GM21515 (cell line): Measurements from ENCODE around the gene SHPK.

ENCODE experiments used
- ATAC-seq: cut with Tn5 transposase; IDR thresholded peaks from one replicate; pipeline ENCODE4 v1.9.1; 2021; ENCODE audit not compliant: unreplicated experiment

Gene SHPK

DNA sequence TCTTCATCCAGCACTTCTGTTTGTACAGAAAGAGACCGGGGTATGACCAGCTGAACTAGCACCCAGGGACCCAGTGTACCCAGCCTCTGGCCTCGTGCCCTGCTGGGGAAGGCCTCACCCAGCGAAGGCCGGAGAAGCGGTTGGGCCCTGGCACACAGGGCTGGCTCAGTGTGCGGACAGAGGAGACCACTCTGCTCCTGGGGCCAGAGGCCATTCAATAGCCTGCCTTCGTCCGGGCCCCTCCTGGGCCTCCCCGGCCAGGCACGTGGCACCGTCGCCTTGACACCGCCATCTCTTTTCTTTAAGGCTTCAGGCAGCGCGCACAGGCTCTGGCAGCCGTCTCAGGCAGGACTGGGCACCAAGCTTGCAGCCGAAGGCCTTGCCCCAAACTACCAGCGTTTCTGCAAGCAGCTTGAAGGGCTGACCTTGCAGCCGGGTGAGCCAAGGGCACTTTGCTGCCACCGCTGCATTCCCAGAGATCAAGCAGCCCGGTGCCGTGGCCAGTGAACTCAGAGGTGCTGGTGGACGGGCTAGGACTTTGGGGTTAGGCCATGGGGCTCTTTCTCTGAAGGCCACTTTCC is 24.4 kb upstream of the SHPK start:
- ATAC-seq: no peak

DNA sequence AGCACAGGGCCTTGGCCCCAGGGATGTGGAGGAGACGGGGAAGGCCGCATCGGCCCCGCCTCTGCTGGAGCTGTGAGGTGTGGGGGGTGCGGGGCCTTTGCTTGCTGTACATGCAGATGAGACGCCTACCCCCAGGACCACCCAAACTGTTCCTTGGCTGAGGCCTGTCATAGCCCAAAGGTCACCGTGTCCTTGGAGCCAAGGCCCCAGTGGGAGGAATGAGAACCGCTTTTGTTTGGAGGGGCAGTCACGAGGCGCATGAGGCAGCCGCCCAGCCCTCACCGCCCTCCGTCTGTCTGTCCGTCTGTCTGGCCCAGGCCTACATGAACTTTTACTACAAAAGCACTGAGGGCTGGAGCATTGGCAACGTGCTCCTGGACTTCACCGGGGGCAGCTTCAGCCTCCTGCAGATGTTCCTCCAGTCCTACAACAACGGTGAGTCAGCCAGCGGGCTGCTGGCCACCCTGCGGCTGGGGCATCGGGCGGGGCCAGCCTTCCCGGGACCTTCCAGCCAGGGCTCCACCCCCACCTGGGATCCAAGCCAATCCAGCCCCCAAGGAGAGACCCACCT is 23.6 kb upstream of the SHPK start:
- ATAC-seq: no peak

DNA sequence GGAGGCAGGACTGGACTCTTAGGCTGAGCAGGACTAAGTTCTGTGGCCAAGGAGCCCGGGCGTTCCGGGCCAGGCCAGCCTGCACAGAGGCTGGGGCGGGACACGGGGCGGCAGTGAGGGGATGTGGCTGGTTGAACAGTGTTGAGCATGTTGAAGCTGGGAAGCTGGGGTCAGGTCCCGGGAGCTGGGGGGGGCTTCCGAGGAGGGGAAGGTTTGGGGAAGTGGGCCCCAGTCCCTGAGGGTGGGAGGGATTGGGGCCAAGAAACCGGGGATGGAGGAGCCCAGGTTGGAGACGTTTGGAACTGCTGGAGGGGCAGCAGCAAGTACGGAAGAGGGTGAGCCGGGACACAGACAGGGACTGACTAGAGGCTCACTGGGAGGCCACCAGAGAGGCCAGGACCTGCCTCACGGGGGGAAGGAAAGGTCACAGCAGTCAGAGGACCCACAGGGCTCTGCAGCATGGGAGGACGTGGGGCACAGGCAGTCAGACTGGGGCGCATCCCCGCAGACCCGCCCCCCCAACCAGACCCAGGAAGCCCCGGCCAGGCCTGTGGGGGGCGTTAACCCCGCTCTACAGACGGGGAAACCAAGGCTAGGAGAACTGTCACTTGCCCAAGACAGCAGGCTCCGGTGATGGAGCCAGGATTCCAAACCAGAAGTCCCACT is 22.9 kb upstream of the SHPK start:
- no peak for ATAC-seq

DNA sequence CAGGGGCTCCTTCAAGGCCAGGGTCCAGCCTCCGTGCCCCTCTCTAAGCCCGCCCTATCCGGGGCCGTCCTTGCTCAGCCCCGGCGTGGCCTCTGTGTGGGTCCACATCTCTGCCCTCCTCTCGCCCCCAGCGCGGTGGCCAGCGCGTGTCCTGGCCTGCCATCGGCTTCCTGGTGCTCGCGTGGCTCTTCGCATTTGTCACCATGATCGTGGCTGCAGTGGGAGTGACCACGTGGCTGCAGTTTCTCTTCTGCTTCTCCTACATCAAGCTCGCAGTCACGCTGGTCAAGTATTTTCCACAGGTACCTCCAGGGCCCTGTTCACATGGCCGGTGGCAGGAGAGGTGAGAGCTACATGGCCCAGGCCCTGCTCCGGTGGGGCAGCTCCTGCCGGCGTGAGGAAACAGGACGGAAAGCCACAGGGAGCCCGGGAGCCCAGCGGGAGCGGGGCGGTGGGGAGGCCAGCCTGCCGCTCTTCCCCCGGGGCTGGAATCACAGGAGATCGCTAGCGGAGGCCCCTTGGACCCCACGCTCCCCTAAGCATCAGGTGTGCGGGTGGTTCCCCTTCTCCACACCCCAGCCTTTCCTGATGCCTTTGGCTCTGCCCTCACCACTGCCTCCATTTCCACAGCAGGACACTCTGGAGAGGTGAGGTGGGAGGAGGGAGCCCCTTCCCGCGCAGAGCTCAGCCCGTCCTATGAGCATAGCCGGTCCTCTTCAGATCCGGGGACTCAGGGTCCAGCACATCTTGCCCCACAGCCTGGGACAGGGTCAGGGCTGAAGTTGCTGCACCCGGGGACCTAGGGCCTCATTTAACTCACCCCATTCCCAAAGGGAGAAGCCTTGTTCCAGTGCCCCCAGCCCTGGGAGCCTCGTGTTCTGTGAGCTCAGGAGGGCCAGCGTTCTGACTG is 22.1 kb upstream of the SHPK start:
- no peak for ATAC-seq

GRCh38 chr17:3657588-3657869 is 21.5 kb upstream of the SHPK start:
- no peak for ATAC-seq

- no peak for ATAC-seq
These were observed 20.9 kb upstream of the SHPK start for GRCh38 chr17:3656755-3657587.

- no peak for ATAC-seq
These were observed 20.3 kb upstream of the SHPK start for GRCh38 chr17:3656353-3656752.

- no peak for ATAC-seq
These were observed 19.7 kb upstream of the SHPK start for GRCh38 chr17:3655766-3656165.

- ATAC-seq: no peak
These were observed 11.9 kb upstream of the SHPK start for GRCh38 chr17:3647769-3648555.

- no peak for ATAC-seq
These were observed 11.2 kb upstream of the SHPK start for GRCh38 chr17:3647251-3647650.

- no peak for ATAC-seq
These were observed 9.3 kb upstream of the SHPK start for GRCh38 chr17:3645310-3645709.

- ATAC-seq: no peak
These were observed 7.9 kb upstream of the SHPK start for GRCh38 chr17:3643889-3644349.

DNA sequence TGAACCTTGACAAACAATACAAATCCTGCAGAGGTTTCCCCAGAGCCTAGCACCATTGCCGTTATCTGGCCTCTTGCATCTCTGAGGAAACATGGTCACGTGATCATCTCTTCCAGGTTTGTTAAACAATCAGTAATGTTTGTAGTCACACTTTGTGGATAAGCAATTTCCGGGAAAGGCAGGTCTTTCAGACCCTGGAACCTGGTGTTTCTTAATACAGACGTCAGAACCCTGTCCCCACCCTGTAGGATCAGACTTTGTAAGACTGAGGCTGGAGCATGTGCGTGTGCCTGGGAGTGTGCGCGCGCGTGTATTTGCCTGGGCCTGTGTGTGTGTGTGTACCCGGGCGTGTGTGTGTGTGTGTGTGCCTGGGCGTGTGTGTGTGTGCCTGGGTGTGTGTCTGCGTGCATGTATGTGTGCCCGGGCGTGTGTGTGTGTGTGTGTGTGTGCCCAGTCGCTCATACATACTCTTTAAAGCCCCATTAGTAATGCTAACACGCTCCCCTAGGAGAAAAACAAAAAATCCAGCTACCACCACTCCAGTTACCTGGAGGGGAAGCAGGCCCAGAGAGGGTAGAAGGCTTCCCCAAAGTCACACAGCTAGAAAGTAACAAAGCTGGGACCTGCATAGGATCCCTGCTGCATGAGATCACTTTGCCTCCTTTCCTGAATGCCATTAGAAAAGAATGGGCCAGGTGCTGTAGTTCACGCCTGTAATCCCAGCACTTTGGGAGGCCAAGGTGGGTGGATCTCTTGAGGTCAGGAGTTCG is 5.9 kb upstream of the SHPK start:
- ATAC-seq: no peak

GRCh38 chr17:3641014-3641413 is 5.0 kb upstream of the SHPK start:
- no peak for ATAC-seq

DNA sequence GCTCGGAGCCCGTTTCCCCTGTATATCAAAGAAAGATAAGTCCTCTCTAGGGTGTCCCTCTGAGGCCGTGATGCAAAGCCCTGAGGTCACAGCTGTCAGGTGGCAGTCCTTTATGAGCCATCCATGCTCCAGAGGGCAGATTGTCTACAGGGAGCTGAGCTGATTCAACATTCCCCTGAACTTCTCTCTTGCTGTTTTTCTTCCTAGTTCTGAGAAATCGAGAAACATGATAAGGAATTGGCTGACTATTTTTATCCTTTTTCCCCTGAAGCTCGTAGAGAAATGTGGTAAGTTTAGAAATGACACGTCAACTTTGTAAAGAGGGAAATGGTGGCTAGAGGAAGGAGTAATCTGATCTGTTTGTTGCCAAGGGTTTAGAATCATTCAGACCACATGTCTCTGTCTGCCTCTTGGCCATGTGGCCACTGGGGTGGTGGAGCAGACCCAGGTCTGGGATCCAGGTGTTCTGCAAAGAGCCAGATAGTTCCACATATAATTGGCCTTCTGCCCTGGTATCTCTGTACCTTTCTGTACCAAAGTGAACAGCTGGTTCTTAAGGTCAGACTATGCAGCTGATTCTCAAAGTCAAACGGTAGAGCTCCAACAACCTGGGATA is 4.0 kb upstream of the SHPK start:
- no peak for ATAC-seq

- peak; percentile 10 for ATAC-seq
These were observed 891 bp upstream of the SHPK start for GRCh38 chr17:3636908-3637373.

DNA sequence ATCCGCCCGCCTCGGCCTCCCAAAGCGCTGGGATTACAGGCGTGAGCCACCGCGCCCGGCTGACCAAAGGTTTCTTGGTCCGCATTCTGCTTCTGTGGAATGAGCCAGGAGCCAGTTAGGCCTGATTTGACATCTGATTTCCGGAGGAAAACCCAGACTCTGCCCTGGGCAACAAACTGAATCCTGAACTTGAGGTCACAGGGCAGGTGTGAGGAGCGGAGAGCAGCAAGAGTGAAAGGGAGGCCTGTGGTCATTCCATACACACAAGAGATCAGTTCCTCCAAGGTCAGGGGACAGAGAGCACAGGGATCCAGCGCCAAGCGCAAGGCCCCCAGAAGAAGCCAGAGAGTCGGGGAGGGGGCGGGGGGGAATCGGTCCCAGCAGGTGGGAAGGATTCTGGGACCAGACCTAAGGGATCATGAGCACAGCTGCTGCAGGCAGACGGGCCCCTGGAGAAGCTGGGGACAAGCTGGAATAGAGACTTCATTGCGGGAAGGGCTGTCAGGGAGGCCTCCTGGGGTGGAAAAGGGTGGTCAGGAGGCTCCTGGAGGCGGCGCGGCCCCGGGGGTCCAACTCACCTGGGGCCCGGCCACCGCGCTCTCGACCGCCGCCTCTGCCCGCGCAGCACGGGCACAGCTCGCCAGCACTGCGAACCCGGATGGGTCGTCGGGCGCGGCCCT is 436 bp downstream of the SHPK start:
- no peak for ATAC-seq

- ATAC-seq: no peak
These were observed 3.8 kb downstream of the SHPK start for GRCh38 chr17:3632287-3632686.
